ENCODE measurements around the gene WWOX. TPM values are rescaled to one million over a fixed set of nuclear protein-coding genes. Genes with fewer than 3 reads are reported as not detected.

The WWOX gene
- total RNA-seq, 2 donors from 2014 or later = 30.0 to 35.4 TPM

DNA sequence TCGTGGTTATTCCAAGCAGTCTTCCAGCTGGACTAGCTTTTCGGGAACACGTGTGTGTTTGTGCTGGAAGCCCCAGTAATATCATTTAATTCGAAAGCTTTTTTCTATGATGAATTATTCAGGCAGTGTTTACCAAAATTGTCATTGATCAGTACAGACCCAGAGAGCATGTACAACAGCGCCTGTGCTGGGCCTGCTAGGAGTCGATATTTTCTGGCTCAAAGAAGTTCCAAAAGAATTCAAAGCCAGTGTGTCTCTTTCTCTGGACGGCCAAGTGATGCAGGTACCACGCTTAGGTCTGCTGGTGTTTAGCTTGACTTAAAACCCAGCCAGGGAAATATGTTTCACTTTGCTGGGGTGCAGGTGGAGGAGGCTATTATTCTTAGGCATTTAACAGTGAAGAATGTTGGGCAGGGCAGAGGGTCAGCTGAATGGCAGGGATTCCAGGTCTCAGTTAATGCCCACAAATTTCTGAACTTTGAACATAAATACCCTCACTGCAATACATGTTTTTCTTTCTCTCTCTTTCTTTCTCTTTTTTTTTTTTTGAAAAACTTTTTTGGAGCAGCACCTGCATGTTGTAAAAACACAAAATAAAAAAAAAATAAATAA, 401.3 kb downstream of the WWOX start:
- Mint-ChIP-seq H3K4me1 (peaks cover 20% of the 10 kb centered on the region), H3K27me3 (ENCODE audit: insufficient read depth) (no peaks in the 10 kb centered on the region), H3K9me3 (no peaks in the 10 kb centered on the region), H3K36me3 (ENCODE audit: low read depth) (no peaks in the 10 kb centered on the region), H3K27ac (no peak overlapping the region), H3K4me3 (no peak overlapping the region)
- H3K27me3 ChIP-seq (ENCODE audit: control insufficient read depth, insufficient read depth, low read length, poor library complexity, severe bottlenecking) = no peaks in the 10 kb centered on the region
- no peak for DNase-seq
- H3K27ac ChIP-seq (ENCODE audit: low read depth, low read length) = no peak overlapping the region
- H3K9ac ChIP-seq (ENCODE audit: extremely low read depth, low read length, poor library complexity, severe bottlenecking) = no peak overlapping the region
- WGBS, 2 experiments (ENCODE audit: insufficient coverage in 1 of 2, insufficient read length in 1 of 2) = 95 to 98% methylated on average over 8 of the region's 8 CpGs
- no peak overlapping the region for H3K4me3 ChIP-seq (ENCODE audit: low read length)
- no peaks in the 10 kb centered on the region for H3K36me3 ChIP-seq (ENCODE audit: control insufficient read depth, insufficient read depth, low read length)
- TF ChIP-seq CTCF (conservative IDR thresholded peaks at IDR 0.05) = no peak
- peaks cover 13% of the 10 kb centered on the region for H3K4me1 ChIP-seq (ENCODE audit: control insufficient read depth, insufficient read depth, low read length)
- H3K9me3 ChIP-seq (ENCODE audit: control insufficient read depth, low read length) = no peaks in the 10 kb centered on the region

- Histone ChIP-seq H3K9me3 (ENCODE audit: control insufficient read depth, low read length) (no peaks in the 10 kb centered on the region), H3K27ac (ENCODE audit: low read depth, low read length) (no peak overlapping the region), H3K27me3 (ENCODE audit: control insufficient read depth, insufficient read depth, low read length, poor library complexity, severe bottlenecking) (no peaks in the 10 kb centered on the region), H3K9ac (ENCODE audit: extremely low read depth, low read length, poor library complexity, severe bottlenecking) (no peak overlapping the region), H3K4me3 (ENCODE audit: low read length) (no peak overlapping the region), H3K36me3 (ENCODE audit: control insufficient read depth, insufficient read depth, low read length) (no peaks in the 10 kb centered on the region), H3K4me1 (ENCODE audit: control insufficient read depth, insufficient read depth, low read length) (peaks cover 13% of the 10 kb centered on the region)
- Mint-ChIP-seq H3K27ac (no peak overlapping the region), H3K27me3 (ENCODE audit: insufficient read depth) (no peaks in the 10 kb centered on the region), H3K4me3 (no peak overlapping the region), H3K4me1 (peaks cover 26% of the 10 kb centered on the region), H3K9me3 (no peaks in the 10 kb centered on the region), H3K36me3 (ENCODE audit: low read depth) (no peaks in the 10 kb centered on the region)
- WGBS, 2 experiments (ENCODE audit: insufficient coverage in 1 of 2, insufficient read length in 1 of 2) = 90 to 98% methylated on average over 2 to 8 of the region's 8 CpGs
- no peak for TF ChIP-seq CTCF (conservative IDR thresholded peaks at IDR 0.05)
- no peak for DNase-seq
Measured at GRCh38 chr16:78501744-78502143, 402.3 kb downstream of the WWOX start.

- Histone ChIP-seq H3K4me1 (ENCODE audit: control insufficient read depth, insufficient read depth, low read length) (peaks cover 13% of the 10 kb centered on the region), H3K27me3 (ENCODE audit: control insufficient read depth, insufficient read depth, low read length, poor library complexity, severe bottlenecking) (no peaks in the 10 kb centered on the region), H3K9me3 (ENCODE audit: control insufficient read depth, low read length) (no peaks in the 10 kb centered on the region), H3K27ac (ENCODE audit: low read depth, low read length) (no peak overlapping the region), H3K9ac (ENCODE audit: extremely low read depth, low read length, poor library complexity, severe bottlenecking) (no peak overlapping the region), H3K36me3 (ENCODE audit: control insufficient read depth, insufficient read depth, low read length) (no peaks in the 10 kb centered on the region), H3K4me3 (ENCODE audit: low read length) (no peak overlapping the region)
- Mint-ChIP-seq H3K4me3 (no peak overlapping the region), H3K9me3 (no peaks in the 10 kb centered on the region), H3K36me3 (ENCODE audit: low read depth) (no peaks in the 10 kb centered on the region), H3K4me1 (peaks cover 26% of the 10 kb centered on the region), H3K27ac (no peak overlapping the region), H3K27me3 (ENCODE audit: insufficient read depth) (no peaks in the 10 kb centered on the region)
- TF ChIP-seq CTCF (conservative IDR thresholded peaks at IDR 0.05) = no peak
- WGBS, 2 experiments (ENCODE audit: insufficient coverage in 1 of 2, insufficient read length in 1 of 2) = 84% methylated on average over 10 of the region's 10 CpGs
- DNase-seq = no peak
Measured at GRCh38 chr16:78502812-78503350, 403.4 kb downstream of the WWOX start.

Data from endodermal cell (in vitro differentiated cells).